Posterior cingulate gyrus (tissue), 11 donors: Measurements from ENCODE around the gene CCL17.
"Not testable (repeated sequence)": the region's sequence is repeated elsewhere in the genome, so short reads cannot be mapped to it uniquely, and the experiment has no call there.

Experiments used
- DNase-seq, 10 donors: peaks; one replicate each; pipeline versions ENCODE4 v3.0.0 to v3.0.0-alpha.2; 2020 to 2021; ENCODE audit warnings: mixed read lengths in 3 of 10
- intact Hi-C: fragments of 100-400 bp; cut with DNase I; formaldehyde crosslinking; loops from one replicate; pipeline ENCODE4 v1.15.1; 2023

The CCL17 gene

DNA sequence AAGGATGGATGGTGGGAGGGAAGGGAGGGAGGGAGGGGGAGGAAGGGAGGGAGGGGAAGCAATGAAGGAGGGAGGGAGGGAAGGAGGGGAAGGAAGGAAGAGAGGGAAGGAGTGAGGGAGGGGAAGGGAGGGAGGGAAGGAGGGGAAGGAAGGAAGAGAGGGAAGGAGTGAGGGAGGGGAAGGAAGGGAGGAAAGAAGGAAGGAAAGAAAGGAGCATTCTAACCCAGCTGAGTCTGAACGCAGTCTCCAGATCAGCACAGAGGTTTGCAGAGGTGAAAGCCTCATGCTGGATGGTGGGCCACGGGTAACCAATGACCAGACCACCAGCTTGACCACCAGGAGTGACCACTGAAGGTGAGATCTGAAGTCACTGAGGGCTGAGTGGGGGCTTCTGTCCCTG, 18.6 kb downstream of the CCL17 start:
- intact Hi-C loops, result no loop called here

DNA sequence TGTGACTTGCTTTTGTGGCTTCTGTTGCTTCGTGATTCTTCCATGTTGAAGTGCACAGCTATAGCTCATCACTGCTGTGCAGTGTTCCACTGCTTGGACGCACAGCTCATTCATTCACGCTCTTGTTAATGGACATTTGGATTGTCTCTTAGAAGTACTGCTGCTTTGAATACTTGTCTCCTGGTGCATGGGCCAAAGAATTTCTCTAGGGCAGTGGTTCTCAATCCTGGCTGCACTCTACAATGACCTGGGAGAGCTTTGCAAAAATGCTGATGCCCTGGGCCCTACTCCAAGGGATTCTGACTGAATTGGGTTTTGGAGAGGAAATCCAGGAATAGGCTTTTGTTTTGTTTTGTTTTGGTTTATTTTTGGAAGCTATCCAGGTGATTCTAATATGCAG, 20.0 kb downstream of the CCL17 start:
- intact Hi-C loops, result no loop called here
- no peak for DNase-seq

More for the DNA sequence above, 18.6 kb downstream of the CCL17 start:
- DNase-seq, result no peak

DNA sequence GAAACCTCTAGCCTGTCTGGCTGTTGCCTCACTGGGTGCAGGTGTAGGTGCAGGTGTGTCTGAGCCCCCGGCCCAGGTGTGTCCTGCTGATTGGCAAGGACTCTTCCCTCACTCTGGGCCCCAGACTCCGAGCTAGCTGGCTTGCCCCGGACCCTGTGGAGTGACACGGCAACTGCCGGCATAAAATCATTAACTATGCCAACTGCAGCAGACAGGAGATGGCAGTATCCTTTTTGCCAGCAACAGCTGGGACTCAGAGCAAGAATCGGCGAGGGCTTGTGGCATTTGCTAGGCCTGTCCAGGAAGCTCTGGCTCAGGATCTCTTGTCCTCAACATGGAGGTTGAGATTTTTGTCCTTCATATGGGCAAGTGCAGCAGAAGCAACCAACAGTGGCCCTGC, 21.8 kb downstream of the CCL17 start:
- peak in 1 of 10 donors; percentile 81 for DNase-seq
- intact Hi-C loops, result no loop called here

DNA sequence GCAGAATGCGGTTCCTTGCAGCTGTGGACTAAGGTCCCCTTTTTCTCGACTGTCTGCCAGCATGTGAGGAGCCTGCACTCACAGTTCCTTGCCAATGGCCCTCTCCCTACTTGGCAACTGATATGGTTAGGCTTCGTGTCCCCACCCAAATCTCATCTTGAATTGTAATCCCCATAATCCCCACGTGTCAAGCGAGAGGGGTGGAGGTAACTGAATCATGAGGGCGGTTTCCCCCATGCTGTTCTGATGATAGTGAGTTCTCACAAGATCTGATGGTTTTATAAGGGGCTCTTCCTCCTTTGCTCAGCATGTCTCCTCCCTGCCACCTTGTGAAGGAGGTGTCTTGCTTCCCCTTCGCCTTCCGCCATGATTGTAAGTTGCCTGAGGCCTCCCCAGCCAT, 22.7 kb downstream of the CCL17 start:
- DNase-seq, result no peak
- intact Hi-C loops, result no loop called here

DNA sequence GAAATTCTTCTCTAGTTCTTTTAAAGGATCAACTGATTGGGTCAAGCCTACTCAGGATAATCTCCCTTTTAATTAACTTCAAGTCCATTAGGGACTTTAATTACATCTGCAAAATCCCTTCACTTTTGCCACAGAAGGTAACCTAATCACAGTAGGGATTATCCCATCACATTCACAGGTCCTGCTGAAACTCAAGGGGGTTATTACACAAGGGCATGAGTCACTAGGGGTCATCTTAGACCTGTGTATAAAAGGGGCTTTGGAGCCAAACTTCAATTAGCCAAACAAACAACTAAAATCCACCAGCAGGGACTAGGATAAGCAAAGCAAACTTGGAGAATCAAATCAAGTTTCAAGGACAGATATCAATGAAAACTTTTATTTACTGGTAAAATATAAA, 23.3 kb downstream of the CCL17 start:
- intact Hi-C loops, result no loop called here
- no peak for DNase-seq

DNA sequence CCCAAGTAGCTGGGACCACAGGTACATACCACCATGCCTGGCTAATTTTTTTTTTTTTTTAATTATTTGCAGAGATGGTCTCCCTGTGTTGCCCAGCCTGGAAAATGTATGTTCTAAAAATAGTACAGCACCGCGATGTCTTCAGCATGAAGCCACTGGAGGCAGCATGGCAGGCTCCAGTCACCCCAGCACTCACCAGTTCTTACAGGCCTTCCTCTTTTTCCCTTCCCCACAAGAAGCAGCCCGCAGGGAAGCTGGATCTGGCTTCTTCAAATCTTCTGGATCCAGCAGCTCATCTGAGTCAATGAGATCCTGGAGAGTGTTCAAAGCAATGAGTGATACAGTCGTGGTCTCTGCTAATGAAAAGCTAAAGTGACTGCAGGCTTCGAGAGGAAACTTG, 26.4 kb downstream of the CCL17 start:
- DNase-seq, result no peak
- intact Hi-C loops, result no loop called here

DNA sequence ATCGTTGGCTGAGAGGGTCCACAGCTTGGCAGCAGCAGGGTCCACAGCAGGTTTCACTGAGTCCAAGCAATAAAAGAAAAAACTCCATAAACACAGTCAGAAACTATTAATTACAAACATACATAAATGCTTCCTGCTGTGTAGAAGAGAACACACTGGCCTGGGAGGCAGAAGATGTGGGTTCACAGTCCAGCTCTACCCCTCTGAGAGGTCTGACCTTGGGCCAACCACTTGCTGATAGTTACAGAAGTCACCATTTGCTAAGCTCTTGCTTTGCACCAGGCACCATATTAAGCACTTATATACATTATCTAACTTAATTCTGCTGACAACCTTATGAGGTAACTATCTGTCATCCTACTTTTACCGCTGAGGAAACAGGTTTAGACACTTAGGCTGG, 27.9 kb downstream of the CCL17 start:
- intact Hi-C loops, result no loop called here
- no peak for DNase-seq

DNA sequence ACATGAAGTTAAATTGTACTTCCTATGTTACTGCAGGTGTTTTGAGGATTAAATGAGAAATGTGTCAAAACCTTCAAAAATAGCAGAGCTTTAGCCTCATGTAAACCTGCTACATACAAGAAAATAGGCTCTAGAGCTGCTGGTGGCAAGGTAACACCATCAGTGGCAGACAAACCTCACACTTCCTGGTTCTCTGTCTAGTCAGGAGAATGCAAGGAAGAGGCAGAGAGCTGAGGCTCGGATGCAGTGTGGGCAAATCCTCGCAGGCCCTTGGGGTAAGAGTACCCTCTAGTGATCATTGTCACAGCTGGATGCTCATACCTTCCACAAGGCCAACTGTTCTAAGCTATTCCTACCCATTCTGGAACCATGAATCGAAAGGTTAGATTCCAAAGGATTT, 28.4 kb downstream of the CCL17 start:
- intact Hi-C loops, result no loop called here
- DNase-seq, result no peak

DNA sequence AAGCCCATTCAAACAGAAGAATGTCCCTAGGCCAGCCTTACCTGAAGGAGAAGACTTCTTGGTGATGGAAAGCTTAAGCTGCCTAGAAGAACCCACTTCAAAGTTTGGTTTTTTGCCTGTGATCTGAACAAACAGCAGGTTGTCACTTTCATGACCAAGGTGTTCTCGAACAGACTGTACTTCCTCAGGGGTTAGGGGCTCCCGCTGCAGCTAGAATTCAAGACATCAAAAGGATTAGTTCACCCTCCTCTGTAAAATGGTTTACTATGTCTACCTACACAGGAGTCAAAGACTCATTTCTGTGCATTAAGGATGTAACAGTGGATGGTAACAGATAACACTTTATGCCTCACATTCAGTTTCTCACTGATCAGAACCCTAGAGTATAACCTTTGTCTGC, 29.4 kb downstream of the CCL17 start:
- intact Hi-C loops, result no loop called here
- DNase-seq, result no peak

DNA sequence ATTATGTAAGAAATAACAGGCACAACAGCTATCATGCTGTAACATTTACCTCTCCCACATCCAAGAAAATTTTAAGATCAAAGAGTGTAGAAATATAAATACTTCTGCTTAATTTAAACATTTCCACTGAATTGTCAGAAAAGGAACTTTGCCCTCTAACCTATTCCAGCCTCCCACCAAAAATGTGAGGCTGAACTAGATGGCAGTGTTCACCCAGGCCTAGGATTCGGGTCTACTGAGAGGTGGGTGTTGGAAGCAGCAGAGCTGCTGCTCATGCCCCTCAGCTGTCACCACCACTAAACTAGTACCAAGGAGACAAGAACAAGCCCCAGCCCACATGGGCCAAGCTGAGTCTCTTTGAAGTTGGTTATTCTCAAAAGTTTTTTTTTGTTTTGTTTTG, 31.3 kb downstream of the CCL17 start:
- no peak for DNase-seq
- intact Hi-C loops, result no loop called here

DNA sequence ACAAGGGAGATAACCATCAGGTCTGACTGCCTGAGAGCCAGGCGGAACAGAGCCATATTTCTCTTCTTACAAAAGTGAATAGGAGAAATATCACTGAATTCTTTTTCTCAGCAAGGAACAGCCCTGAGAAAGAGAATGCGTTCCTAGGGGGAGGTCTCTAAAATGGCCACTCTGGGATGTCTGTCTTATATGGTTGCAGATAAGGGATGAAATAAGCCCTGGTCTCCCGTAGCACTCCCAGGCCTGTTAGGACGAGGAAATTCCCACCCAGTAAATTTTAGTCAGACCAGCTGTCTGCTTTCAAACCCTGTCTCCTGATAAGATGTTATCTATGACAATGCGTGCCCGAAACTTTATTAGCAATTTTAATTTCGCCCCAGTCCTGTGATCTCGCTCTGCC, 35.4 kb downstream of the CCL17 start:
- DNase-seq, intact Hi-C loops: not testable (repeated sequence)

DNA sequence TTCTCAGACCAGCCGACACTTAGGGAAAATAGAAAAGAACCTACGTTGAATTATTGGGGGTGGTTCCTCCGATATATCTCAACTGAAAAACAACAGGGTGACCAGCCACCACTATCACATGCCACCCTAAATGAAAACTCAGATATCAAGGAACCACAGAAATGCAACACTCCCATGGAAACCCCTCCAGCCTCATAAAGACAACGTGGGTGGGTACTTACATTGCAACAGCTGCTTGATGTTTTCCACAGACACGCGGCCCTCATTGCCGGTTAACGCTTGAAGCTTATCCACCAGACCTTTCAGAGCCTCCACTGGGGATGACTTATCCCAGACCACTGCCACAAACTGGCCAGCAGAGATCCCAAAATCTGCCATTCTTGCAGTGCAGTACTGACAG, 36.0 kb downstream of the CCL17 start:
- intact Hi-C loops, result not testable (repeated sequence)

DNA sequence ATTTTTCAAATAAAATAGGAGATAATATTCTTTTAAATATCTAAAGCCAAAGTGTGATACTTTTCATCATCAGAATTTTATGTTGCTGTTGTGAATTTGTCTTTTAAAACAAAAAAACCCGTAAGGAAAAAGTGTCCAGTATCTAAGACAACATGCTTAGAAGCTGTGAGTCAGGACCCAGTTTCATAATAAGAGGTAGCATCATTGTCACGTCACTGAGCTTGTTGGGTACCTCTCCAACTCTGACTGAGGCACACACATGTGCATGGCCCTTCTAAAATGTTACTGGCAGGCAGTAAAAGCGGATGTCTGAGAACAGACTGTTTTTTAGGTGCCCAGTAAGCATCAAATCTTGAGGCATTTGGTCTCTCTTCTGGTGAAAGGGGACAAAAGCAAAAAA, 40.1 kb downstream of the CCL17 start:
- intact Hi-C loops, result no loop called here
- no peak for DNase-seq

More for the DNA sequence above, 36.0 kb downstream of the CCL17 start:
- DNase-seq, result not testable (repeated sequence)

DNA sequence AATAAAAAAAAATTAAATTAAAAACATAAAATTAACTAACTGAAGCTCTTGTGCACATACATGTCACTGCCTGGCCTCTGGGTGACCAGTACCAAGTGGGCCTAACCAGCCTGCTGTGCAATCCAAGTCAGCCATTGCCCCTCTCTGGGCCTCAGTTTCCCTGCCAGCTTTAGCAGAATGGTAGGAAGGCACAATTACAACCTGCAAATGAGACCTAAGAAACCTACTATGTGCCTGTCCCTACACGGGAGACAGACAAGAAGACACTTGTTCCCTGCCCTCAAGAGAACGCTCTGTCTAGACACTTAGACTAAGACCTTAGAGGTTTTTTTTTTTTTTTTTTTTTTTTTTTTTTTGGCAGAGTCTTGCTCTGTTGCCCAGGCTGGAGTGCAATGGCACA, 40.9 kb downstream of the CCL17 start:
- no peak for DNase-seq
- intact Hi-C loops, result no loop called here

DNA sequence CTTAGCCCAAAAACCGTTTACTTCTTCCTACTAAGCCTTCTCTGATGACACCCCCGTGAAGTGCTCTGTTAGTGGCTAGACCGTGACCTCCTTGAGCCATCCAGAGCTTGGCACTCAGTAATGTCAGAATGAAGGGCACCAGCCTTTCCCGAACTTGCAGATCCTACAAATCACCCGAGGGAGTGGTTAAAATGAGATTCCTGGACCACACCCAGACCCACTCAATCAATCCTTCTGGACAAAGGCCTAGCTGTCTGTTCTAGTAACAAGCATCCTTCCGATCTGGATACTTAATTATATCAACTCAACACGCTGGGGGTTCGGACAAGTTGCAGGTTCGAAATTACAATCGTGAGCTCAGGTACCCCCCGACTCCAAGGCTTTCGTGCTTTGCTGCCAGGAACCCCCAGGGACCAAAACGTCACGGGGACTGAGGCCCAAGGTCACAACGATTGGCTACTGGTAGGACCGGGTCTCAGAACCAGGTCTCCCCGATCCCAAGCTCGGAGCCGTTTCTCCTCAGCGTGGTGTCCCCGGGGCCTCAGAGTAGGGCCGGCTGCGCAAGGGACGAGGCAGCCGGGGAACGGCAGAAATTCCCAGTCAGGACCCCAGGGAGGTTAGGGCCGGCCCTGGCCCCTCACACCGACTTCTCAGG, 42.1 kb downstream of the CCL17 start:
- intact Hi-C loops, result no loop called here
- DNase-seq, result peak in 2 of 10 donors; percentile 13 to 14

DNA sequence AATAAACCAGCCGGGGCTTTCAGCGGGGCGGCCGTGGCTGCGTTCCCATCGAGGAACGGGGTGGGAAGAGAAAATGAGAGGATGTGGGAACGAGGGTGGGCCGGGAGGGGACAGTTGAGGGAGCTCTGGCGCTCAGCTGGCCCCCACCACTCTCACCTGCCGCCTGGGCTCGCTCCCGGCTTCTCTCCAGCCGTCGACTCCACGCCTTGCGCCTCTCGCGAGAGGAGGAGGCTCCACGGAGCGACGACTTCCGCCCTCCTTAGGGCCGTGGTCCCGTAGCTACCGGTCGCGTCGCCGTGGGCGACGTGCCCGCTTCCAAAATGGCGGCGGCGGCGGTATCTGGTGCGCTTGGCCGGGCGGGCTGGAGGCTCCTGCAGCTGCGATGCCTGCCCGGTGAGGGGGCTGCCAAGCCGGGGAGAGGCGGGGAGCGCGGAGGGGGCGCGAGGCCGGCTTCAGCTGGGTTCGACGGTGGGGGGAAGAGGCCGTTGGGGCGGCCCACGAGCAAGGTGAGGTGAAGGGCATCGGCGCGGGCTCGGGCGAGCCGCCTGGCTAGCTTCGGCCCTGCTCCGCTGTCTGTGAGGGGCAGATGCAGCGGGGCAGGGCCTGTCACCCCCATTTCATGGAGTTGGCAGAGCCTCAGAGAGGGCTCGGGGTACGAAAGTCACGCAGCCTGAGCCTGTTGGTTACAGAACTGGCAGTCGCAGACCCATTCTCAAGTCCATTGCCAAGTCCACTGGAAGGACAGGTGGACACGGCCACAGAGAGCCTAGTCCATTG, 42.8 kb downstream of the CCL17 start, which contains the start of the genes CIAPIN1 and COQ9:
Gene CIAPIN1, minus strand, starts transcription at position 200 of the 777 bp plus-strand sequence. CDS start 6,457 bp downstream, outside the sequence.
Gene COQ9, plus strand, starts transcription at position 294 of the 777 bp plus-strand sequence. Its CDS starts 27 bp downstream, at position 321.
- intact Hi-C loops, result no loop called here
- DNase-seq, result peak; percentile 82 to 99 (median 89)

DNA sequence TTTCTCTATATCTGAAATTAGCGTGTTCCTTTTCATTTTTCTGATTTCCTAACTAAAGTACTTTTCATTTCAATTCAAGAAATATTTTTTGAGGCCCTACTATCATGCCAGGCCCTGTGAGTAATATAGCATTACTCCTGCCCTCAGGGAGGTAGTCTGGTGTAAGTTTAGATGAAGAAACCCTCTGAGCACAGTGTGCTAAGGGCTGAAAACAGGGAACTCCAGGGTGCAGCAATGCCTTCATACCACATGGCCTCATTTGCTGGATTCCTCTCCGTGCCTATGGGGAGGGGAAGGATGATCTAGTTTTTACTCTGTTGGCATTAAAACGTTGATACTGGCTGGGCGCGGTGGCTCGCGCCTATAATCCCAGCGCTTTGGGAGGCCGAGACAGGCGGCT, 47.5 kb downstream of the CCL17 start:
- DNase-seq, result no peak
- intact Hi-C loops, result no loop called here

DNA sequence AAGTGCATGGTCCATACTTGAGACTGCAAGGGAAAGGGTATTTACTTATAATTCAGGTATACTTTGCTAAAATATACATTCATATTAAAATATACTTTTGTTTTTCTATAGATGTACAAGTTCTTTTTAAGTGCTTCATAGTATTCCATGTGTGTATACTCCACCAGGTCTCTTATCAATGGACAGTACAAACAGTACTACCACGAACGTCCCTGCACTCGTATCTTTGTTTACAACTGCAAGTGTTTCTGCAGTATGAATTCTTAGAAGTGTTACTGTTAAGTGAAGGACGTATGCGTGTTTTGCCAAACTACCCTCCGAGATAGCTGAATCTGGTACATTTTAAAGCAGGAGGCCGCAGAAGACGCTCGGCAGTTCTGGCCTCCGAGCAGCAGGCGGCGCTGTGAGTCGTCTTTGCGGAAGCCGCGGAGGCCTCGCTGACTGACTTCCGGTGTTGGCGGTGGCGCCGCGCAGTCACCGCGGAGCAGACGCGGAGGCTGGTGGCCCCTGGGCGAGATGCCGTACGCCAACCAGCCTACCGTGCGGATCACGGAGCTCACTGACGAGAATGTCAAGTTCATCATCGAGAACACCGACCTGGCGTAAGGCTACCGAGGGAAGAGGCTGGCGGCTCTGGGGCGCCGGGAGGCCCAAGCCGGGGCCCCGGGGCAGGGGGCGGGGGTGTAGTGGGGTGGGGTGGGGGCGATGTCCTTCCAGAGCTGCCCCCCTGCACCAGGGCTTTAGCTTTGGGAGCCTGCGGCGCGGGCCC, 57.8 kb downstream of the CCL17 start, which contains the start of gene POLR2C:
Gene POLR2C, plus strand, starts transcription at position 471 of the 769 bp plus-strand sequence. Its CDS starts 46 bp downstream, at position 517.
- intact Hi-C loops, result no loop called here
- peak; percentile 78 to 97 (median 85) for DNase-seq

DNA sequence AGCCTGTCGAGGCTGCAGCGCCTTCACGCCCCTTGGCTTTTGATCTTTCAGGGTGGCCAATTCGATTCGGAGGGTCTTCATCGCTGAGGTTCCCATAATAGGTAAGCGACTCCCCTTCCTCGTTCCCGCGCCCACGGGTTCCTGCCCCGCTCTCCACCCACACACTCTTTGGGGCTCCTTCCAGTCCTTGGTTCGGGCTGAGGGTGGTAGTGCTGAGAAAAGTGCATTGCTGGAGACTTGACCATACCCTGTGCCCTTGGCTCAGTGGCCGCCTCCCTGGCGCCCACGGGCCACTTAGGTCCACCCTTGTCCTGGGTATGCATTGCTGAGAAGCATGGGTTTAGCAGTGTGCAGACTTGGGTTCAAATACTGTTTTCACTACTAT, 58.4 kb downstream of the CCL17 start:
- intact Hi-C loops, result no loop called here

DNA sequence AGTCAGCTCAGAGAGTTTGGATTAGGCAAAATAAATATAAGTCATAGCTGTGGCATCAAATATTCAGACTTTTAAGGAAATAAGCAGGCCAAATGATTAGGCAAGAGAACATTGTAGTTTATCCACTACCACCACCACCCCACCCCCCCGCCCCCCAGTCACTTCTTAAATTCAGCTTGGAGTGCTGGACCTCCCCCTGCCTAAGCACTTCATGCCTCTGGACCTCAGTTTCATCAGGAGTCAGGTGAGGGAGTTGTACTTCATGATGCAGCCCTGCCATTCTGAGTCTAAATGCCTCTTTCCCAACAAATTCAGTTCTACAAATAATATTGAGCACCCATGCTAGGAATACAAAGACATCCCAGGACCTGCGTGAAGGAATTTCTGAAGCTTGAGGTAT, 60.0 kb downstream of the CCL17 start:
- no peak for DNase-seq
- intact Hi-C loops, result no loop called here

More for the DNA sequence above, 58.4 kb downstream of the CCL17 start:
- DNase-seq, result no peak
